ENCODE measurements around the gene IMMP2L.

Gene IMMP2L

GRCh38 chr7:111556977-111557376 lies 5.3 kb downstream of the IMMP2L start:
- no peak for DNase-seq

- DNase-seq = no peak
These were observed 8.2 kb downstream of the IMMP2L start for GRCh38 chr7:111554086-111554485.

- no peak for DNase-seq
These were observed 21.2 kb downstream of the IMMP2L start for GRCh38 chr7:111541067-111541466.

GRCh38 chr7:111540199-111540815 lies 22.0 kb downstream of the IMMP2L start:
- no peak for DNase-seq

- DNase-seq = no peak
These were observed 25.2 kb downstream of the IMMP2L start for GRCh38 chr7:111537134-111537533.

GRCh38 chr7:111535142-111535870 lies 27.0 kb downstream of the IMMP2L start:
- DNase-seq = no peak

GRCh38 chr7:111532625-111533024 lies 29.7 kb downstream of the IMMP2L start:
- no peak for DNase-seq

GRCh38 chr7:111531993-111532392 lies 30.3 kb downstream of the IMMP2L start:
- DNase-seq = no peak

GRCh38 chr7:111530356-111530668 lies 32.0 kb downstream of the IMMP2L start:
- no peak for DNase-seq

GRCh38 chr7:111529507-111530355 lies 32.6 kb downstream of the IMMP2L start:
- no peak for DNase-seq

GRCh38 chr7:111528331-111528730 lies 34.0 kb downstream of the IMMP2L start:
- DNase-seq = no peak

GRCh38 chr7:111527545-111527944 lies 34.7 kb downstream of the IMMP2L start:
- no peak for DNase-seq

- no peak for DNase-seq
These were observed 37.2 kb downstream of the IMMP2L start for GRCh38 chr7:111525100-111525499.

GRCh38 chr7:111521660-111522059 lies 40.6 kb downstream of the IMMP2L start:
- no peak for DNase-seq

GRCh38 chr7:111518264-111518663 lies 44.0 kb downstream of the IMMP2L start:
- no peak for DNase-seq

- DNase-seq = no peak
These were observed 44.7 kb downstream of the IMMP2L start for GRCh38 chr7:111517549-111517951.

- DNase-seq = no peak
These were observed 45.7 kb downstream of the IMMP2L start for GRCh38 chr7:111516612-111517011.

GRCh38 chr7:111513566-111513965 lies 48.7 kb downstream of the IMMP2L start:
- DNase-seq = no peak

GRCh38 chr7:111511845-111512244 lies 50.4 kb downstream of the IMMP2L start:
- no peak for DNase-seq

- no peak for DNase-seq
These were observed 51.5 kb downstream of the IMMP2L start for GRCh38 chr7:111510584-111511378.

GRCh38 chr7:111510062-111510461 lies 52.2 kb downstream of the IMMP2L start:
- DNase-seq = no peak

- no peak for DNase-seq
These were observed 53.0 kb downstream of the IMMP2L start for GRCh38 chr7:111509288-111509687.

GRCh38 chr7:111508387-111508786 lies 53.9 kb downstream of the IMMP2L start:
- DNase-seq = no peak

All from T-helper 1 cell (primary cell).